Subcutaneous adipose tissue (tissue), 4 donors: Measurements from ENCODE around the gene RHOD. TPM values are rescaled to one million over a fixed set of nuclear protein-coding genes. Genes with fewer than 3 reads are reported as not detected.

ENCODE experiments used
- total RNA-seq, 4 donors: library from RNA; depleted of rRNA; stranded (reverse); fragments of >200 nt; gene quantifications; one replicate each; pipeline ENCODE4 v1.1.0, GENCODE V29; 2016
- TF ChIP-seq, protein P1 (sequence below): fragments of 450-650 bp; IDR thresholded peaks from one replicate; pipeline ENCODE4 v1.5.1; 2016; ENCODE audit warnings: low read depth, mild to moderate bottlenecking, control low read depth, antibody characterized with exemption, moderate library complexity

Gene RHOD
- total RNA-seq, 4 donors from 2014 or later = 8.6 to 21.4 (median 13.9) TPM

GRCh38 chr11:67083786-67084366, 27.2 kb downstream of the RHOD start:
- TF ChIP-seq, protein P1, sequence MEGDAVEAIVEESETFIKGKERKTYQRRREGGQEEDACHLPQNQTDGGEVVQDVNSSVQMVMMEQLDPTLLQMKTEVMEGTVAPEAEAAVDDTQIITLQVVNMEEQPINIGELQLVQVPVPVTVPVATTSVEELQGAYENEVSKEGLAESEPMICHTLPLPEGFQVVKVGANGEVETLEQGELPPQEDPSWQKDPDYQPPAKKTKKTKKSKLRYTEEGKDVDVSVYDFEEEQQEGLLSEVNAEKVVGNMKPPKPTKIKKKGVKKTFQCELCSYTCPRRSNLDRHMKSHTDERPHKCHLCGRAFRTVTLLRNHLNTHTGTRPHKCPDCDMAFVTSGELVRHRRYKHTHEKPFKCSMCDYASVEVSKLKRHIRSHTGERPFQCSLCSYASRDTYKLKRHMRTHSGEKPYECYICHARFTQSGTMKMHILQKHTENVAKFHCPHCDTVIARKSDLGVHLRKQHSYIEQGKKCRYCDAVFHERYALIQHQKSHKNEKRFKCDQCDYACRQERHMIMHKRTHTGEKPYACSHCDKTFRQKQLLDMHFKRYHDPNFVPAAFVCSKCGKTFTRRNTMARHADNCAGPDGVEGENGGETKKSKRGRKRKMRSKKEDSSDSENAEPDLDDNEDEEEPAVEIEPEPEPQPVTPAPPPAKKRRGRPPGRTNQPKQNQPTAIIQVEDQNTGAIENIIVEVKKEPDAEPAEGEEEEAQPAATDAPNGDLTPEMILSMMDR = no peak

DNA sequence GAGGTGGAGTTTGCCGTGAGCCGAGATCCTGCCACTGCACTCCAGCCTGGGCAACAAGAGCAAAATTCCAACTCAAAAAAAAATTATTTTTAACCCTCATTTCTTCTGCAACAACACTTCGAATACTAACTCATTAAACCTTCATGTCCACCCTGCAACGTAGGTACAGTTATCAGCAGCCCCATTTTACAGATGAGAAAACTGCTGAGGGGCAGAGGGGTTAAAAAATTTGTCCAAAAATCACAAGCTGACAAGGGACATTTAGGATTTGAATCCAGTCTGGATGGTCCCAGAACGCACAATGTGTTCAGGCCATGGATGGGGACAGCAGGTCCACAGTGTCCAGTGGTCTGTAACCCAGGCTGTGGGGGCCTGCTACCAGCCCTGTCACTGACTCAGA, 29.0 kb downstream of the RHOD start:
- TF ChIP-seq, protein P1 = no peak

GRCh38 chr11:67090717-67091116, 34.1 kb downstream of the RHOD start:
- TF ChIP-seq, protein P1 = no peak

DNA sequence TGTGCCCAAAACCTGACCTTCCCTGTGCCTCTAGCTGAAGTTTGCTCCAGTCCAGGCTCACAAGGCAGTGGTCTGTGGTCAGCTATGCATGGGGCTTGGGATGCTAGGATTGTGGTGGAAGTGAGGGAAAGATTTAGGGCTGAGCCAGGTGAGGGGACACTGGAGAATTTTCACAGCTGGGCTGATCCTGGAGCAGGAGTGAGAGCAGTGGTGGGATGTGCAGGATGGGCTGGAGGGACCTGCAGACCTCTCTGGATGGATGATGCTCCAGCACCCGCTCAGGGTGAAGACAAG, 38.5 kb downstream of the RHOD start:
- TF ChIP-seq, protein P1 = no peak

DNA sequence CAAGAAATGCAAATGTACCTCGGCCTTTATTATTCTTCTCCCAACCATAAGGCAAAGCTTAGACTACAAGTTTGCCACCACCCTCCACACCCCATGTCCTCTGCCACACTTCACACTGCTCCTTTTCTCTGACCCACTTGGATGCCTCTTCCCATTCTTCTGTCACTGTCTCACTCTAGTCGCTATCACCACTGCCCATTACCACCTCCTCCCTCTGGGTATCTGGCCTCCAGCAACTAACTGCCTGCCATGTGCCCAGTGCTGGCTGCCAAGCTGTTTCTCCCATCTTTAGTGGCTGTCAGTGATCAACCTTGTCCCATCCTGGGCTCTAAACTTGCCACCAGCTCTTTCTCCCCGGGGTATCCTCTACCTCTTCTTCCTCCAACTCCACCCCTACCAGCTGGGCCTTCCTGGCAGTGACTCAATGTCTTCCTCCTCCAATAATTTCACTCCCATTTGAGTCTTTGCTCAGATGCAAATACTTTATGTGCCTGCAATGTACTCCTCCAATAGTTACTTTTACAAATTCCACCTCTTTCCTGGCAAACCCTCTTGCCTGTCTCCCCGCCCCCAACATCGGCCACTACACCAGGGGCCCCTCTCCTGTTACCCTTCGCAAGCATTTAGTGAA, 42.3 kb downstream of the RHOD start:
- TF ChIP-seq, protein P1 = no peak

GRCh38 chr11:67099831-67100324, 43.2 kb downstream of the RHOD start:
- TF ChIP-seq, protein P1 = no peak

DNA sequence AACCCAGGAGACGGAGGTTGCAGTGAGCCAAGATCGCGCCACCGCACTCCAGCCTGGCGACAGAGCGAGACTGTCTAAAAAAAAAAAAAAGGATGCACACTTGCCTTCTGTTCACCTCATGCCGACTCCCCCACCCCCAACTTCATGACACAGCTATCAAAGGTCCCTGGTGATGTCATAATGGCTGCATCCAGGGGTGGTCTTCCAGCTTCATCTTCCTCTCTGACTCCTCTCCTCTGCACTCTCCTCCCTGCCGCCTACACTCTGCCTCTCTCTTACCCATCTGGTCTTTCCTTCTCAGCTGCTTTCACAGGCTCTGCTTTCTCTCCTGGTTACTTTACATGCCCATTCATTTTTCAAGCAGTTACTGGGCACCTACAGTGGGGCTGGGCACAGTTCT, 46.0 kb downstream of the RHOD start:
- TF ChIP-seq, protein P1 = no peak
